Activated T-cell treated with anti-CD3 and anti-CD28 coated beads, Interleukin-2, amount 50 U/mL, for 48 hours (primary cell): Measurements from ENCODE around the gene MAP3K10.

ENCODE experiments used
- DNase-seq, 2 experiments: peaks; one replicate each; pipeline ENCODE4 v3.0.0-alpha.2; 2020

MAP3K10 gene

DNA sequence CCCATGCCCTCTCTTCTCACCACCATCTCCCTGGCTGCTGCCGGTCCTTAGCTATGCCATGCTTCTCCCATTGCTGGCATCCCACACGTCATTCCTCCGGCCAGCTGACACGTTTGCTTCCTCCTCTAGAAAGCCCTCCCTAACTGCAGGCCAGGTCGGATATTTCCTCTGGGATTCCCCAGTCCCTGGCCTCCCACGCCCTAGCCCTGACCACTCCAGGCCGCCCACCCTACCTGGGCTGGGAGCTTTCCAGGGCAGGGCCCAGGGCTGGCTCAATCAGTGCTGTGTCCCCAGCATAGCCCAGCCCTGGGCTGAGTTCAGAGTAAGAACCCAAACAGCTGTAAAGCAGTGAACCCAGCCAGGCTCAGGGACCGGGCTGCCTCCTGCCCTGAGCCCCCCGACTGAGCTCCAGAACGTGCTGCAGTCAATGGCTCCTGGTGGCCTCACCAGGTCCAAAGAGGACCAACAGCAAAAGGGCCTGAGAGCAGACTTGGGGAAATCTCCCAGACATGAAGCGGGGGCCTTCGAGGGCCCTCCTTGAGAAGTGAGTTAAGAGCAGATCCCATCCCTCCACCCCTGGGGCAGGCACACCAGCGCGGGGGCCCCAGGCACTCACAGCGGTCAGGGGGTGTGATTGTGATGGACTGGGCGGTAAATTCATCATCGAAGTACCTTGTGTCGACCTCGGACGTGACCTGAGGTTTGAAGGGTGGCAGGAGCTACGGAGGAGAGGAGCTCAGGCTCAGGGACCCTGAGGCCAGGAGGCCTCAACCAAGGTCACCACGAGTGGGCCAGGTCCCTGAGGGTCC lies 43.4 kb downstream of the MAP3K10 start:
- no peak for DNase-seq

DNA sequence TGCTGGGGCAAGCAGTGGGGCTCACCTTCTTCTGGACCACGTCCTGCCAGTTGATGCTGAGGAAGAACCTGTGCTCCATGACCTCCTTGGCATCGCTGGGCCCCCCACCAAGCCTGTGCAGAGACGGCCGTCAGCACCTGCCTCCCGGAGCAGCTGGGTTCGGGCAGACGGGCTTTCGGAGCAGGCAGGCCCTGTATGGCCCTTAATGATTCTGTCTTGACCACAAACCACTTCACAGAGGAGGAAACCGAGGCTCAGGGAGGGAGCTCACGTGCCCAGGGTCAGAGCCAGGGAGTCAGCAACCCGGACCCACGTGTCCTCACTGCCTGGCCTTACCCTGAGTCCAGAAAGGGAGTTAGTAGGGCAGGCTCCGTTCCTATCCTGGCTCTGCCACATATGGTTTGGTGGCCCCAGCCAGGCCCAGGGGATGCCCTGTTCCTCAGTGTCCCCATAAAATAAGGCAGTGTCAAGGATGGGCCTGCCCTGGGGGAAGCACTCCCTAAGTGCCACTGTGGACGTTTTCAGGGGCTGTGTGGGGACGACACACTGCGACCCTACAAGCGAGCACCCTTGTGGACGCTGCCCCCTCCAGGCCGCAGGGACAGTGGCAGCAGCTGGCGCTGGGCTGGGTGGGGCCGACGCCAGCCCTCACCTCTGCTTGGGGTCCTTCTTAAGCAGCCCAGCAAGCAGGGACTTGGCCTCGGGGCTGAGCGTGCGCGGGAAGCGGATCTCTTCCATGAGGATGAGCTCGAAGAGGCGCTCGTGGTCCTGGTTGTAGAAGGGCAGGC lies 44.2 kb downstream of the MAP3K10 start:
- no peak for DNase-seq

DNA sequence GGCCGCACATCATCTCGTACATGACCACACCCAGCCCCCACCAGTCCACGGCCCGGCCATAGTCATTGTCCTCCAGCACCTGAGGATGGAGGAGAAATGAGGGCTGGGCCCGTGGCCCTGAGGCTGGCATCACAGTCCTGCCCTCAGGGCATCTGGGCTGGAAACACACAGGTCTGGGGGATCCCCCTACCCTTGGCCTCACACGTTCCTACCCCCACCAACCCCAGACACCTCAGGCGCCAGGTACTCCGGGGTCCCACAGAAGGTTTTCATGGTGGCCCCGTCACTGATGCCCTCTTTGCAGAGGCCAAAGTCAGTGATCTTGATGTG lies 44.8 kb downstream of the MAP3K10 start:
- DNase-seq, result no peak

DNA sequence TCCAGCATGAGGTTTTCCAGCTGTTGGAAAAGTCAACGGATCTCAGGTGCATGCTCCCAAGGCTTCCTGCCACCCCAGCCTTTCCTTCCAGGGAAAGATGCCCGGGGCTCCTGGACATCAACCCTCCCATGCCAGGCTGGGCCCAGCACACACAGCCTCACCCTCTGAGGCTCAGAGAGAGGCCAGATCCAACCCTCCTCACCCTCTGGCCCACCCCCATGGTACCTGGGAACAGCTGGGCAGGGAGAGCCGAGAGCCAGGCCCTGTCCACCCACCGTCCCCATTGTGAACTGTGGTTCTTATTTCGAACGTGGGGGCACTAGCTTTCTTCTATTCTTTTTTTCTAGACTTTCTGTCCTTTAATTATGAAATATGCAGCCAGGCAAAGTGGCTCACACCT lies 45.1 kb downstream of the MAP3K10 start:
- no peak for DNase-seq

DNA sequence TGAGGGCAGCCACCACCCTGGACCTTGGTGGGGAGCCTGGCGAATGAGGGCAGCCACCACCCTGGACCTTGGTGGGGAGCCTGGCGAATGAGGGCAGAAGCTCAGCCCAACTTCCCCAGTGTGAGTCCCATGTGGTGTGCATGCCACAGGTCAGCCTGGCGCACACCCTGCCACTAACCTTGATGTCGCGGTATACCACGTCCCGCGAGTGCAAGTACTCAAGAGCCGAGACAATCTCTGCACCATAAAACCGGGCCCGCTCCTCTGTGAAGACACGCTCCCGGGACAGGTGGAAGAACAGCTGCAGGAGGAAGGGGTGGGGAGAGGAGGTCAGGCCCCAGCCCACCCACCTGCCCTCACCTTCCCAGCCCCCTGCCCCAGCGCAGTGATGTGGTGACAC lies 46.6 kb downstream of the MAP3K10 start:
- no peak for DNase-seq

DNA sequence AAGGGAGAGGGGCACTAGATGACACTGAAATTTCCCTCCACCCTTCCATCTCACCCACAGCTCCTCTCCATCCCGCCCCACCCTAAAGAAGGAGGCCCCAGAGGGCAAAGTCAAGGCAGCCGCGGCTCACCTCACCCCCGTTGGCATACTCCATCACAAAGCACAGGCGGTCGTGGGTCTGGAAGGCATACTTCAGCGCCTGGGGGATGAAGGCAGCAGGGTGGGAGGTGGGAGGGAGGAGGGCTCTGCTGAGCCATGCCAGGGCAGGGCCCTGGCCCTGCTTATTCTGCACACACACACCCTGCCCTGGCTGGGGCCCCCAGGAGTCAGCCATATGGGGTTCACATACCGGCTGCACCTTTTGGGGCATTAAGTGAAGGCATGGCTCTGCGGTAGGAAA lies 47.5 kb downstream of the MAP3K10 start:
- no peak for DNase-seq

DNA sequence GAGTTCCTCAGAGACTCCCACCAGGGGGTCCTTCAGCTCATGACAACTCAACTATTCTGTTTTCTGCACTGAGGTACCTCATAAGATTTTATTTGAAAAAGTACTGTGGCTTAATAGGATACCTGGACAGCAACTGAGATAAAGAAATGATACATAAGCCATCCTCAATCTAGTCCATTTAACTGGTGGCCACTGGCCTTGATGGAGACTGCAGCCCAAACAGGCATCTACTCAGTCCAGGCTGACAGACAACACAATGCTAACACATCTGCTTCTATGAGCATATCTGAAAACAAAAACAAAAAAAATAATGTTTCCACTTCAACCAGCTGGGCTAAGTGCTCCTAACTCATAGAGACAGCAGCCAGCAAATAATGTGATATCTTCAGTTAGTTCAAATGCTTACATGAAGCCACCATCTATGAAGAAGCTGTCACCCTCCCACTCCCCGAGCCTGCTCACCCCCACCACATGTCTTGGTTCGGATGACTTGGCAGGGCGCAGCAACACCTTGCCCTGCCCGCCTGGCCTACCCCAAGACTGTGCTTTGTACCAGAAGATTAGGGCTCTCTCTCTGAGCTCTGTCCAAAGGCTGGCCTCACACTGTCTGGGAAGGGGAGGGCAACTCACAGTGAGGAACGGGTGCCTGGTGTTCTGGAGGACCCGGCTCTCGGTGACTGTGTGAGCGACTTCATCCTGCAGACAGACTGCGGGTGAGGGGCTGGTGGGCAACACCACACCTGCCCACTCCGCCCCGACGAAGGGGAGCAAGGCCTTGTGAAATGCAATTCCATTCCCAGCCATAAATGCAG lies 48.4 kb downstream of the MAP3K10 start:
- DNase-seq, result no peak

DNA sequence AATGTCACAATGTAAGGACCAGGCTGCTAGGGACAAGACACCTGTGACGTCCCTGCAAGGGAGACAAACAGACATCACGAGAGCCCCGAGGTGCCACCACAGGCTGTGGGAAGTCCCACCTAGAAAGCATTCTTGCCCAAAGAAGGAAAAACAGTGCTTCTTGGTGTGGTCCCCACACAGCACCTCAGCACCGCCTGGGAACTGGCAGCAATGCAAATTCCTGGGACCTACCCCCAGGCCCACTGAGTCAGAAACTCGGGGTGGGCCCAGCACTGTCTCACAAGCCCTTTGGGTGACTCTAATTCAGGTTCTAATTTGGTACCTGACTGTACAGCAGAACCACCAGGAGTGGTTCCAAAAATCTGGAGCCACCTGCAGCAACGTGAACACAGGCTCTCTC lies 49.1 kb downstream of the MAP3K10 start:
- no peak for DNase-seq

DNA sequence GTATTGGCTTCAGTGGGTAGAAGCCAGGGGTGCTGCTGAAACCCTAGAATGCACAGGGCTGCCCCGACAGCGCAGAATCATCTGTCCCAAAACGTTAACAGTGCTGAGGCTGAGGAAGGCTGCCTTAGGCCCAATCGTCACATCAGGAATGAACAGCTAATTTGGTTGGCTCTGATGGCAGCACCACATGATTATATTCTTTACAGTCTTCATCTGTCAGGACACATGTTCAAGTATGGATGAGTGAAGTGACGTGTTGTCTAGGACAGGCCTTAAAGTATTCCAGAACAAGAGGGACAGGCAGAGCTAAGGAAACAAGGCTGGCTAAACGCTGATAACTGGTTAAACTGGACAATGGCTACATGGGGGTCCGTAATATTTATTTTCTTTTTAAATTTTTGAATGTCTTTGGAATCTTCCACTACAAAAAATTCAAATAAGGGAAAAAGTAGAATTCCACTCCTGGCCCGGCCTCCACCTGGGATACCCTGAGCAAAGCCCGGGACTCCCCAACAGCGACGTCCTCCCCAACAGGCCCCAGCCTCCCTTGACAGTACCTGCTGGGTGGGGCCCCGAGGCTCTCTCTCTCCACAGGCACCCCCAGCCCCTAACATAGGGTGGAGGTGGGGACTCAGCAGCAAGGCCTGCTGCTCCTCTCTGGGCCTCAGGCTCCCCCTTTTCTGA lies 50.0 kb downstream of the MAP3K10 start:
- DNase-seq, result no peak

DNA sequence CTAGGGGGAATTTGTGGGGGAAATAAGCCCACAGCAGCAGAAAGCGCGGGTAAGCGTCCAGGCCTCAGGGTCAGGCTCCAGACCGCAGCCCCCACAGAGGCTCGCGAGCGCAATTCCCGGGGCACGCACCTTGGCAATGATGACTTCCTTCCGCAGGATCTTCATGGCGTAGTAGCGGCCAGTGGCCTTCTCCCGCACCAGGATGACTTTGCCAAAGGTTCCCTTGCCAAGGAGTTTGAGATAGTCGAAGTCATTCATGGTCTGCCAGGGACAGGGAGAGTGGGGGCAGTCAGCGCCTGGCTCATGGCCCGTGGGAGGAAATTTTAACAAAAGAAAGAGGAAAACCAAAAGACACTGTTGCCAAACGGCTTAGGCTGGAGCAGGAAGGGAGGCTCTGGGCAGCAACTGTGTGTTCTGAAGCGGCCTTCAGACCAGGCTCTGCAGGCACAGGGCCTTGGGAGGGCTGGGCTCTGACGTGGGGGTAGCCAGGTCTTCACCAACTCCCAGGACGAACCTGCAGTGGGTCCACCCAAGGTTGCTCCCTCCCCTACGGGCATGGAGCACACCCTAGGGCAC lies 50.7 kb downstream of the MAP3K10 start:
- no peak for DNase-seq

DNA sequence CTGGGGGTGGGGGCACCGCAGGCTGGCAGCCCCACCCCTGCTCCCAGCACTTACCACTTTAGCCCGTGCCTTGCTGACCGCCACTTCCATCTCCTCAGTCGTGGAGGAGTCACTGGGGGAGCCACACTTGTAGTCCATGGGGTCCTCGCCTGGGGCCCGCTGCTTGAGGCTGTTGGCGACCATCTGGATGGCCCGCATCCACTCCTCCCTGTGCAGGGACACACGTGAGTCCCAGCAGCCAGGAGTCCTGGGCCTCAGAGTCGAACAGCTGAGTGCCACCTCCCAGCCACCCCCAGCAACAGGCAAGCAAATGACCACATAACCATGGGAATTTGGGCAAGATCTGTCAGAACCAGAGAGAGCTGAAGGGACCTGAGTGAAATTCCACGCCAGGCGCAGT lies 51.3 kb downstream of the MAP3K10 start:
- DNase-seq, result no peak

DNA sequence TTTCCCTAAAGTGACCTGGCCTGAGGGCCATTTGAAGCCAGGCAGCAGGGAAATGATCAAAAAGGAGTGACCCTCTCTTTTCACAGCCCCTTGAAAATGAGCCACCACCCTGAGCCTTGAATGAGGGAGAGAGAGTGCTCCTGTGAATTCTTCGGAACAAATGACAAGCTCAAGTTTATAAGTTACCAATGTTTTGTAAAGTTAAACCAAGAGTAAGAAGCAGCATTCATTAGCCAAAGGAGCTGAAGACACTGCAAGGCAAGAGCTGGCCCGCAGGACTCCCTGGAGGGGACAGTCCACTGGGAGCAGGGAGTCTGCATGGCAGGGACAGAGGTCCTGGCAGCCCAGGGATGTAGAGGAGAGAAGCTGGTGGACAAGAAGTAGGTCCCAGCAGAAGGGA lies 52.0 kb downstream of the MAP3K10 start:
- DNase-seq, result no peak

DNA sequence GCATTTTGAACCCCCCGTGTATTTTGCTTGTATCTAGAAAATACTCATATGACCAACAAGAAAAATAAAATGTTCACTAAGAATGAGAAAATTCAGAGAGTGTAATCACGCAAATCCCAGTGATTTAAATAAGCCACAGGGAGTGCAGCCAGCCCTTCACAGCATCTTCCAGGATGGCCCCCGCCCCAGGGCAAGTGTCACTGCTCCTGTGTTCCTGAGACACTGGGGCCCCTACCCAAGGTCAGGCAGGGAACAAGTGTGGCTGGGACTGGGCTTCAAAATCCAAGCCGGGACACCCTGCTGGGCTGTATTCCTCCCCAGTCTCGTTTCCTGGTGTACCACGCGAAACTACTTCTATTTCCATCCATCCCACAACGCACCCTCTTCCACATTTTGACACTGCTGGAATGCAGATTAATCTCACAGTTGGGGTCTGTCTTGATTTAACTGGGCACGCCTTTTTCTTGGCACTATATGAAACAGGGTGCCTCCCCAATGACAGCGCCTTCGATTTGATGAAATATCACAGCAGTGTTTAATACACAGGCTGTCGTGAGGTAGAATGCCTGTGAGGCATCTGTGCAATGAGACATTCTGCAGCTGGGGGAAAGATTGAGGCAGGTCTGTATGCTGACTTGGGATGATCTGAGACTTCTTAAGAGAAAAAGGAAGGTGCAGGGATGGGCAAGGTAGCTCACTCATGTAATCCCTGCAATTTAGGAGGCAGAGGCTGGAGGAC lies 53.5 kb downstream of the MAP3K10 start:
- DNase-seq, result no peak

DNA sequence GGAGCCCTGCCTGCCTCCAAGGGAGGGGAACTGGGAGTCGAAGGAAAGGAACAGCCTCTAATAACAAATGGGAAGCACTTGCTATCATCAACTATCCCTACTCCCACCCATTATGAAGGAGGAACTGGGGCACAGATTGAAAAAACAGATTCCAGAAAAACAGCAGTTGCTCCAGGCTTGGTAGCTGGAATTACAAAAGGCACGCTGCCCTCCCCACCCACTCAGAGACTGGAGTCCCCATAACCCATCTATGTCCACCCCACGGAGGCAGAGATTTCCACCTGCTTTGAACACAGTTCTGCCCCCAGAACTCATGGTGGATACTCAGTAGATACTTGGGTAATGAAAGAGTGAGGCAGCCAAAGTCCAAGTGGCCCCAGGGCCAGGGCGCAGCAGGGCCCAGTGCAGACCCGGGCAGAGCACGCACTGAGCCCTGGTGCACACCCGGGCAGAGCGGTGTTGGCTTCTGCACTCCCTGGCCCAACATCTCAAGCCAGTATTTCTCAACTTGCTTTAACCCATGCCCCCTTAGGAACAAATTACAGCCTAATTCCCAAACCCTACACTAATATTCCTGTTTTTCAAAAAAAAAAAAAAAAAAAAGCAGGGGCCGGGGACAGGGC lies 54.4 kb downstream of the MAP3K10 start:
- DNase-seq, result no peak

DNA sequence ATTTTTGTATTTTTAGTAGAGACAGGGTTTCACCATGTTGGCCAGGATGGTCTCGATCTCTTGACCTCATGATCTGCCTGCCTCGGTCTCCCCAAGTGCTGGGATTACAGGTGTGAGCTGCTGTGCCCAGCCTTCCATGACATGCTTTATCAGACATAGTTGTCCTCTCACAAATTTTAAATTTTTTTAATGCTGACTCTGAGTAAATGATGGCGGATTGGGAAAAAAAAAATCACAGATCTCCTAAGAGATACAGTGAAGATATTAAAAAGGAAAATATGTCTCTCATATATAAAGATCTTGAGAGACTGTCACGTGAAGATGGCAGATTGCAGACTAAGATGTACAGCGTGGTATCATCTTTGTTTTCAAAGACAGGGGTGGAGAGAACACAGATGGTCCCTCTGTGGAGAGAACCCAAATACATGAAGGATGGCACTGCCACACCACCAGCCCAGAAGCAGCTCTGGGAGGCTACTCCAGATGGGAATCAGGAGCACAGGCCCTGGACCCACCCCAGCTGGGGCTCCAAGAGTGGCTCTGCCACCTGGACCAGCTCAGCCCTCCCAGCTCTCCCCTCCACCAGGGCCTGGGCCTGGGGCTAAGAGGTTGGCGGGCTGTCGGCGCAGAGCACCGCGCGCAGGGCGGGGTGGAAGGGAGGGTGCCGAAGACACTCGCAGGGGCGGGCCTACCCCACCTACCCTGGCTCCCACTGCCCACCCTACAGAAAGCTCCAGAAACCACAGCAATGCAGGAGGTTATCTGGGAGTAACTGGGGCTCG lies 55.3 kb downstream of the MAP3K10 start:
- DNase-seq, result no peak

DNA sequence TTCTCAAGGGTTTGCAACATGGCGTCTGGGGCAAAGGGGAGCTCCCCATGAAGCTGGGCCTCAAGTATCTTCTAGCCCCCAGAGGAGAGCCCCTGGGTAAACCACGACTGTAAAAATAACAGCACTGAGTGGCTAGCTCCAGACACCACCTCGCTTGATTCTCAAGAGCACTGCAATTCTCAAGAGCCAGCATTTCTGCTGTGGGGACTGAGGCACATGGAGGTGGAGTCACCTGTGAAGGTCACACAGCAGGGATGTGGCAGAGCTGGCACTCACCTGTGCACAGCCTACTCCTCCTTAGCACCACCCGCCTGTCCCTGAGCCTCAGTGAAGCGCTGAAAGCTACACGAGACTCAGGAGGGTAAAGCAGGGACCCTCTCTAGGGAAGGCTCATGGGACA lies 56.0 kb downstream of the MAP3K10 start:
- DNase-seq, result no peak

DNA sequence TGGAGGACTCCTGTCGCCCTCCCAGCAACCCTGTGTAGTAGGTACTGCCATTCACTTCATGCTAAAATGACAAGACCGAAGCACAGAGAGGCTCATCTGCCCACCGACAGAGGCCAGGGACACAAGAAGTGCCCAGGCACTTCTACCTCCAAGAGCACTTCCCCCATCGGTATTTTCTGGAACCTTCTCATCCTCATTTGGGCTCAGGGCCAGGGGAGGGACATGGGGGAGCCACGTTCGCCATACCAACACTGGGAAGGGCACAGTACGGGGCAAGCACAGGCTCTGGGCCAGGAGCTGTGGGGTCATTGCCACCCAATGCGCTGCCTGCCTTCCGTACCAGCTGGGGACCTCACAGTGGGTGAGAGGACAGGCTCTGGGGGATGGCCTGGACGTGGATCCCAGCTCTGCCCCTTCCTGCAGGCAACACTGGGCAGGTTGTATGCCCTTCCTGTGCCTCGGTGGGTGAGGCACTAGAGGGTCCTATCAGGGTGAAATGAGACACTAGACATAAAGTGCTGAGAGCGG lies 56.6 kb downstream of the MAP3K10 start:
- no peak for DNase-seq

DNA sequence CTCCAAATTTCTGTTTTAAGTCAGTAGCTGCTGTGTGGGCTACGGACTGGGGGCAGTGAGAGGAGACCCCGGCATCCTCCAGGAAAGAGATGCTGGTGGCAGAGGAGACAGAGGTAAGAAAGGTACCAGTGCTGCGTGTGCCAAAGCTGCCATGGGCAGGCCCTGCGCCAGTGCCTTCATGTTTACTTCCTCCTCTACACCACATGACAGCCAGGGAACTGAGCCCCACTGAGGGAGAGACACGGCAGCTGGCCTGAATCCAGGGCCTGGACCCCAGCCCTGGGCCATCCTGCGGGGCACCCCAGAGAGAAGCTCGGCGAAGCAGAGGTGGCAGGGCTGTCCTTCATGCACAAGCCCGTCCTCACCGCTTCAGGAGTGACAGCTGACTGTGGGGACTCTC lies 58.0 kb downstream of the MAP3K10 start:
- DNase-seq, result no peak

DNA sequence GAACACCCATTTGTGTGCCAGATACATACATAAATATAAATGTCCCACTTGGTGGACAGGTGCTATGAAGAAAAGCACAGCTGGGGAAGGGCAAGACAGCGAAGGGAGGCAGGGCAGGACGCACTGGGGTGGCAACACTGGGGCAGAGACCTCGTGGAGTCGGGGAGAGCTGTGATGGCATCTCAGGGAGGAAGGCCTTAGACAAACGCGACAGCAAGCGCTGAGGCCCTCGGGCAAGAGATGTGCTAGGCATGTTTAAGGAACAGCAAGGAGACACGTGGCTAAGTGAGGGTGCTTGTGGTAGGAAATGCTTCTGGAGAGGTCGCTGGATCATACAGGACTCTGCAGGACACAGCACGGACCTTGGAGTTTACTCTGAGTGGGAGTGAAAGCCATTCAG lies 58.6 kb downstream of the MAP3K10 start:
- no peak for DNase-seq

DNA sequence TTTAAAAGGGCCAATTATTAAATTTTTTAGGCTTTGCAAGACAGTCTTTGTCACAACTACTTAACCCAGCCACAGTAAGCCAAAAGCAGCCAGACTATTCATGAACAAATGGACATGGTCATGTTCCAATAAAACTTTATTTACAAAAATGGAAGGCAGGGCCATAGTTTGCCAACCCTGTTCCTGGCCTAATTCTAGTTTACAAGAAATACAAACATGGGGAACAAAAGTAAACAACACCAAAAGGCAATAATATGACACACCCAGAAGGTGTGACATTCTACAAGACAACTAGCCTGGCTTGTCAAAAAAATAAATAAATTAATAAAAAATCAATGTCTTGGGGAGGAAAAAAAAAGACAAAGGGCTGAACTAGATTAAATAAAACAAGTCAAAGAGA lies 60.0 kb downstream of the MAP3K10 start:
- DNase-seq, result no peak
